GM12891 (cell line): ENCODE results near the gene G0S2.

Experiments used
- POLR2A ChIP-seq: IDR thresholded peaks from 2 replicates; pipeline ENCODE4 v1.6.1; 2011; ENCODE audit warnings: low read depth, low read length, control low read depth
- POLR2AphosphoS5 ChIP-seq: IDR thresholded peaks from 2 replicates; pipeline ENCODE4 v1.6.1; 2011; ENCODE audit warnings: low read depth, low read length, control low read depth
- POU2F2 ChIP-seq: IDR thresholded peaks from 2 replicates; pipeline ENCODE4 v1.6.1; 2011; ENCODE audit warnings: low read depth, mild to moderate bottlenecking, control low read depth, low read length, moderate library complexity
- SPI1 ChIP-seq: IDR thresholded peaks from 2 replicates; pipeline ENCODE4 v1.6.1; 2011; ENCODE audit warnings: low read depth, low read length, control low read depth
- TAF1 ChIP-seq: IDR thresholded peaks from 2 replicates; pipeline ENCODE4 v1.6.1; 2011; ENCODE audit warnings: low read depth, low read length, control low read depth

DNA sequence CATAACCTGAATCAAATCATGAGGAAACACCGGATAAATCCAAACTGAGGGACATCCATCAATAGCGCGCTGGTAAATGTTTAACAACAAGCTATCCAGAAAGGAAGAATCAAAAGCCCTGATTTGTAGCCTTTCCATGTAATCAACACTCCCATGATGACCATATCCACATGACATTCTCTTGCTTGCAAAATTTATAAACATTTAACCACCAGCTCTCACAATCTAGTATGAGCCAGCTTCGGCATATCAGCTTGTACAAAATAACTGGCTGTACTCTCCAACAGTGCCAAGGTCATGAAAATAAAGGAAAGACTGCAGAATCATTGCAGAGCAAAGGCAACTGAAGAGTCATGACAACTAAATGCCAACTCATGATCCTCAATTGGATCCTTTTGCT lies 45.1 kb downstream of the G0S2 start:
- TF ChIP-seq TAF1, result no peak
- no peak for TF ChIP-seq POLR2A
- no peak for TF ChIP-seq POLR2AphosphoS5
- TF ChIP-seq SPI1, result no peak
- TF ChIP-seq POU2F2, result no peak
